ENCODE data around the gene HAUS5. TPM values are rescaled to one million over a fixed set of nuclear protein-coding genes. Genes with fewer than 3 reads are reported as not detected.

HAUS5 gene
- total RNA-seq, result 1 to 10 TPM; 2.4 to 7.7 (median 3.4) TPM

GRCh38 chr19:35612559-35613321 lies at the start of gene HAUS5:
HAUS5 (plus strand) TSS chr19:35612735; CDS start chr19:35612795, 60 bp downstream.
- TF ChIP-seq CTCF (IDR thresholded peaks at IDR 0.05; ENCODE audit: low read depth), result no peak

DNA sequence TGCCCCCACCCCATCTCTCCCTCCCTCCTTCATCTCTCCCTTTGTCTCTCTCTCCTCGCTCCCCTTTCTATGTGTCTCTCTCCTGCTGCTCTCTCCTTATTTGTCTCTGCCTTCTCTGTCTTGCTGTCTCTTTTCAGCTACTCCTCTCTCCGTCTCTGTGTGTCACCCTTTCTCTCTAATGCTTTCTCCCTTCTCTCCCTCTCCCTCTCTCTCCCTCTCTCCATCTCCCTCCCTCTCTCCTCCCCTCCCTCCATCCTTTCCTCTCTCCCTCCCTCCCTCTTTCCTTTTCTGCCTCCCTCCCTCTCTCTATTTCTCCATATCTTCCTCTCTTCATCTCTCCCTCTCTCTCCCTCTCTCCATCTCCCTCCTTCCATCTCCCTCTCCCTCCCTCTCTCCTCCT lies 49.8 kb upstream of the HAUS5 start:
- TF ChIP-seq CTCF (IDR thresholded peaks at IDR 0.05; ENCODE audit: low read depth), result no peak

GRCh38 chr19:35563207-35563829 lies 49.2 kb upstream of the HAUS5 start, which contains the start of gene ATP4A:
ATP4A (minus strand) TSS chr19:35563658; CDS start chr19:35563629, 29 bp downstream.
- no peak for TF ChIP-seq CTCF (IDR thresholded peaks at IDR 0.05; ENCODE audit: low read depth)

GRCh38 chr19:35565016-35565856 lies 47.3 kb upstream of the HAUS5 start:
- TF ChIP-seq CTCF (IDR thresholded peaks at IDR 0.05; ENCODE audit: low read depth), result no peak

DNA sequence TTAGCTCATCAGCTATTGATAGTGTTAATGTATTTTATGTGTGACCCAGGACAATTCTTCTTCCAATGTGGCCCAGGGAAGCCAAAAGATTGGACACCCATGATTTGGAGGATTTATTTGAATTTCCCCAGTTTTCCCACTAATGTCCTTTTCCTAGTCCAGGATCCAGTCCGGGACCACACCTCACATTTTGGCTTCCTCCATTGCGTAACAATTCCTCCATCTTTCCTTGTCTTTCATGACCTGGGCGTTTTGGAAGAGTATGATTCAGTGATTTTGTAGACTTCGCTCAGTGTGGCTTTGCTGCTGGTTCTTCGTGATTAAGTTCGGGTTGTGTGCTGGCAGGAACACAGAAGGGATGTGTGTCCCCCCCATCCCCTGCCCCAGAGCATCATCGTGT lies 45.8 kb upstream of the HAUS5 start:
- no peak for TF ChIP-seq CTCF (IDR thresholded peaks at IDR 0.05; ENCODE audit: low read depth)

GRCh38 chr19:35569281-35569781 lies 43.2 kb upstream of the HAUS5 start:
- TF ChIP-seq CTCF (IDR thresholded peaks at IDR 0.05; ENCODE audit: low read depth), result no peak

Measured in subcutaneous adipose tissue (tissue), 4 donors.